IPS-11a (cell line): ENCODE data around the gene SPIC.
"Not testable (repeated sequence)": the region's sequence is repeated elsewhere in the genome, so short reads cannot be mapped to it uniquely, and the experiment has no call there.

Experiments used
- H3K4me3 ChIP-seq: one replicate; pipeline ENCODE4 v1.5.1; 2013; ENCODE audit warnings: low read depth, low read length, control low read depth

Gene SPIC

DNA sequence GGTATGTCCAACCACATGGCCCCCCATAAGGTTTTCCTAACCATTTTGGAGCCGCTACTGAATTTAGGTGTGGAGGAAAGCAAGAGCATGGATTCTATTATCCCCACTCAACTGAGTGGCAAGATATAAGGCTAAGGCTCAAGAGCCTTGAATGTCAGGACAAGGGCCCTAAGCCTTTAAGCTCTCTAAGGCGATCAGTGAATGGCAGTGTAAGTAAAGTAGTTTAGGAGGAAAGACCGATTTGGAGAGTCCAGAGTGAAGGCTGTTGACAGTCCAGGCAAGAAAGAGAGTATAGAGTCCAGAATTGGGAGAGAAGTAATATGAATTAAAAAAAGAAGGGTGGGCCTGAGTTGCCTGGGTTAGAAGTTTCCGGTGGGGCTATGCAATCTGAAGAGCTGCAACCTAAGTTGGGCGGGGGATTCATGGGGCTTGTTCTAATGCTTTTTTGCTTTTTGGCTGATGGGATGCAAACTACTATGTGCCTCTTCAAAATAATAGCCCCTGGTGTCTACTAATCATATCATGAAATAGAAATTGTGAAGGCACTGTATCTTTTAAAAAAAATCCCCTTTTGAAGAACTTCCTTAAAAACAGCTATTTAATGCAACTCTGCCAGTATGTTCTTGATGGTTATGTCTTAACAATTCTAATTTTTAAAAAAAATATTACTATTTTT, at the start of gene SPIC:
Gene SPIC (plus strand): TSS at position 626 of the 676 bp plus-strand sequence. CDS start 1,569 bp downstream, outside the sequence.
- no peak within 1 kb of the TSS for H3K4me3 ChIP-seq

- H3K4me3 ChIP-seq, result no peak overlapping the region
Measured at GRCh38 chr12:101430456-101430855, 44.7 kb upstream of the SPIC start.

- H3K4me3 ChIP-seq, result no peak overlapping the region
Measured at GRCh38 chr12:101436136-101436535, 39.0 kb upstream of the SPIC start.

DNA sequence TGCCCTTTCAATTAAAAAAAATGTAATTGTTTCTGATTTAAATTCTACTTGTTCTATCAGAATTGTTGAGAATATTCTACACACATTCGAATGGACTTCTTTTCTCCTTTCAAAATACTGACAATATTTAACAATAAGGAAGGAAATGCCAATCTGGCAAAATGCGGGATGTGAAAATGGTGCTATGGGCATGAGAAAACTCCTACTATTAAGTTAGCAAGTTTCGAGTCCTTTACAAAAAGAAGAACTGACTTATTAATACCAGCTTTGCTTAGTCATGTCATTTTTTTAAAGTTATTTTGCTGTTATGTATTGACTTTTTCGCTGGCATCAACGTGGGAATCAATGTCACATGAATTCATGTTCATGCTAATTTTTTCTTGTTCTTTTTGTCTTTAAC, 35.9 kb upstream of the SPIC start:
- no peak overlapping the region for H3K4me3 ChIP-seq

DNA sequence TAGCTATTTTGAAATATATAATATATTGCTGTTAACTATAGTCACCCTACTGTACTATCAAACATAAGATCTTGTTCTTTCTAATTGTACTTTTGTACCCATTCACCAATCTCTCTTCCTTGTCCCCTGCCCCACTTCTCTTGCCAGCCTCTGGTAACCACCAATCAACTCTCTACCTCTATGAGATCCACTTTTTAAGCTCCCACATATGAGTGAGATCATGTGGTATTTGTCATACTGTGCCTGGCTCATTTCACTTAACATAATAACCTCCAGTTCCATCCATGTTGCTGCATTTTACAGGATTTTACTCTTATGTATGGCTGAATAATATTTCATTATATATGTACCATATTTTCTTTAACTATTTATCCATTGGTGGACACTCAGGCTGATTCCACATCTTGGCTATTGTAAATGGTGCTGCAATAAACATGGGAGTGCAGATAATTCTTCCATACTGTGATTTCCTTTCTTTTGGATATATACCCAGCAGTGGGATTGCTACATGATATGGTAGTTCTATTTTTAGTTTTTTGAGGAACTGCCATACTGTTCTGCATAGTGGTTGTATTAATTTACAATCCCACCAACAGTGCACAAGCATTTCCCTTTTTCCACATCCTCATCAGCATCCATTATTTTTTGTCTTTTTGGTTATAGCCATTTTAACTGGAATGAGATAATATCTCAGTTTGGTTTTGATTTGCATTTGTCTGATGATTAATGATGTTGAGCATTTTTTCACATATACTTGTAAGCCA, 33.5 kb upstream of the SPIC start:
- no peak overlapping the region for H3K4me3 ChIP-seq

DNA sequence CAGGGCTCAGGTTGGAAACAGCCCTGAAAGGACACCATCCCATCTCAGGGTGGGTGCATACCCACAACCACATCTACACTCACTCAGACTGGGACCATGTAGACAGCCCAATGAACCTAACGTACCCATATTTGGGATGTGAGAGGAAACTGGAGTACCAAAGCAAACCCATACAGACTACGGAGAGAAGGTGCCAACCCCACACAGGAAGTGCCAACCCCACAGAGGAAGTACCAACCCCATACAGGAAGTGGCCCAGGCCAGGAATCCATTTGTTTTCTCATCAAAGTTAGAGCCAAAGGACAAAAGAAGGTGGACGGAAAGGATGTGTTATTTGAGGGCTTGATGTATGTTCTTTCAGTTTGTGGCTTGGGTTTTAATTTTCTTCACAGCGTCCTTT, 19.5 kb upstream of the SPIC start:
- H3K4me3 ChIP-seq, result no peak overlapping the region

DNA sequence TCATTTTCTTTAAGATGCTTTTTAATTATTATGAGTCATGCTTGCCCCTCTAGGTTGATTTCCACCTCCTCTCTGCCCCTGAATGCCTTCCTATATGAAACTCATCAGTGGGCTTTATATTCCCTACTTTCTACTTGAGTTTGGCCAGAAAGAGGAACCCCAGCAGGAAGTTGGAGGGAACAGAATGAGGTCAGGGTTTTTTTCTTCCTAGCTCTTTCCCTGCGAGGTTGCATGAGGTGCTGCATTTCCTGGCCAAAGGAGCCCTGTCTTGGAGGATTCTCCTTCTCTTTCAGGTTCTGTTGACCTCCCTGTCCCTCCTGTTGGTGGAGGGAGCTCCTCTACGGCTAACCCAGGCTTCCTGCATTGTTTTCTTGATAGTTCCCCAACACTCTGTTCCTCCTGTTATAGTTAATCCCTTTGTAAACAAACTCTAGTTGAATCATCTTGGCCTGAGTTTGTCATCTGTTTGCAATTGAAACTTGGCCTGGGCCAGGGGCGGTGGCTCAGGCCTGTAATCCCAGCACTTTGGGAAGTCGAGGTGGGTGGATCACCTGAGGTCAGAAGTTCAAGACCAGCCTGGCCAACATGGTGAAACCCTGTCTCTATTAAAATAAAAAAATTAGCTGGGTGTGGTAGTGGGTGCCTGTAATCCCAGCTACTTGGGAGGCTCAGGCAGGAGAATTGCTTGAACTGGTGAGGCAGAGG, 15.3 kb upstream of the SPIC start:
- no peak overlapping the region for H3K4me3 ChIP-seq

- H3K4me3 ChIP-seq, result no peak overlapping the region
Measured at GRCh38 chr12:101468948-101469347, 6.2 kb upstream of the SPIC start.

DNA sequence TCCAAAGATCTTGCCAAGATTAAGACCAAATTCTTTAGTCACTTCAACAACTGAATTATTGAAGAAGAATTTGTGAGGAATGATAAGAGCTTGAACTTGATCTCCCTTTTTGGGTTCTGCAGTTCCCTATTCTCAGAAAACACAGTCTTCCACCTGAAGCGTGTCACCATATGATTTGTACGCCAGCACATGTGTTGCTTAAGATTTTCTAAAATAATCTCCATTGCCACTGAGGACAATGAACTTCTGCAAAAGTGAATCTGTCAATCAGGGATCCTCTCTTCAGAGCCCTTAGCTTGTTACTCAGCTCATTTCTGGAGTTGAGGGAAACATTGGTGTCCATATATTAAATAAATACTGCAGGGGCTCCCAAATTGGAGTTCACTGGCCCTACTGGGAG, 4.2 kb upstream of the SPIC start:
- no peak overlapping the region for H3K4me3 ChIP-seq

DNA sequence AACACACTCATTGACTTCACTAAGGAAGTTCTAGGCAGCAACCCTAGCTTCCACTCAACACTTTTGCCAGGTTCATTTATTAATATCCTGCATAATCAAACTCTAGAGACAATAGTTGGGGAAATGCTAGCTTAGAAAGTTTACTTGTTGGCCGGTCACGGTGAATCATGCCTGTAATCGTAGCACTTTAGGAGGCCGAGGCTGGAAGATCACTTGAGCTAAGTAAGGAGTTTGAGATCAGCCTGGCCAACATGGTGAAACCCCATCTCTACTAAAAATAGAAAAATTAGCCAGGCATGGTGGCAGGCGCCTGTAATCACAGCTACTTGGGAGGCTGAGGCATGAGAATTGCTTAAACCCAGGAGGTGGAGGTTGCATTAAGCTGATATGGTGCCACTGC, 3.3 kb upstream of the SPIC start:
- H3K4me3 ChIP-seq, result not testable (repeated sequence)

DNA sequence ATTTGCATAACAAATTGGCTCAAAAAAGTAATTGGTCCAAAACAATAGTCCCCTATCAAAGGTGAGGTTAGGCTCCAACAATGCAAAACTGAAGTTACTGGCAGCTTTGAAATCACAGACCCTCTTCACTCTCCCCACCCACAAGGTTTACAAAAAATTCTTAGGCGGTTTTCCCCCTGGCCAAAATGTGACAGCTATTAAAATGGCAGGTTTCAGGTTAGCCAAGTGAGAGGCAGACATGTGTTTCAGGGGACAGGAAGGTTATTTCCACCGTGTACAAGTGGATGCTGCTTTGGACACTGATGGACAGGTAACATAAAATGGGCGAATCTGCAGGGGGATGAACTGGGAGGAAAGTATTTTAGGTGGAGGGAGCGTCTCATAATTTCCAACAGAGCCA, 888 bp upstream of the SPIC start:
- H3K4me3 ChIP-seq, result no peak overlapping the region

DNA sequence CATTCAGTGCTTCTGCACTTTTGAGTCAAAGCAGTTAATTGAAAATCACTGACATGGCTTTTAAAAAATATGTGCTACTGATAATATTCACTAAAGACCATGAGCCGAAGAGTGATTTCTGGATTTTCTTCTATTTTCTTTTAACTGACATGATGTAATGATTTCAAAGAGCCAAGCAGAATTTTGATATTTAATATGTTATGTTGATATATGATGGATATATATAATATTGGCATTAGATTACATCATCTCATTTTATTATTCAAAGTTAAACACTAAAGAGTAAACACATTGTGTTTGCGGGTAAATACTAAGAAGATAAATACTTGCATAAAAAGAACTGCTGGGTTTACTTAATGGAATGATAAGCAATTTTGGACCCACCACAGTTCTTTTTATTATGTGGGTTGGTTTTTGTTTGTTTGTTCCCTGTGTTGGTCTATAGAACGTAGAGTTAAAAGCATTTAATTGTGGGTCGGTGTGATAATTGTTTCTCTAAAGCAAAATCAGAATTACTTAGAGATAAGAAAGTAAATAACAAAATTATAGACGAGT, 692 bp downstream of the SPIC start:
- no peak overlapping the region for H3K4me3 ChIP-seq

DNA sequence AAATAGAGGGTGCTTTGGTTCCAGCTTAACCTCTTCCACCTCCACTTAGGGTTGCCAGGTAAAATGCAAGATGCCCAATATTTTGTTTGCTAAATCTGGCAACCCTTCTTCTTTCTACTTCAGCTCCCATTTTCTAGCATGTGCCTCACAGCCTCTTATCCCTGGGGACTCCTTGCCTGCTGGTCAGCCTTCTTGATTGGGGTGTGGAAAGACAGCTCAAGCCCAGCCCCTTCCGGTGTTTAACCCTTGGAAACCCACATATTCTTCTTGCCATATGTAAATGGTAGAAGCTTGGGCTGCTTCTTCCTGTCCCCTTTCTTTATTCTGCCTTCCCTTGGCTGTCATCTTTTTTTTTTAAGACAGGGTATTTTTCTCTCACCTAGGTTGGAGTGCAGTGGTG, 5.7 kb downstream of the SPIC start:
- H3K4me3 ChIP-seq, result no peak overlapping the region

DNA sequence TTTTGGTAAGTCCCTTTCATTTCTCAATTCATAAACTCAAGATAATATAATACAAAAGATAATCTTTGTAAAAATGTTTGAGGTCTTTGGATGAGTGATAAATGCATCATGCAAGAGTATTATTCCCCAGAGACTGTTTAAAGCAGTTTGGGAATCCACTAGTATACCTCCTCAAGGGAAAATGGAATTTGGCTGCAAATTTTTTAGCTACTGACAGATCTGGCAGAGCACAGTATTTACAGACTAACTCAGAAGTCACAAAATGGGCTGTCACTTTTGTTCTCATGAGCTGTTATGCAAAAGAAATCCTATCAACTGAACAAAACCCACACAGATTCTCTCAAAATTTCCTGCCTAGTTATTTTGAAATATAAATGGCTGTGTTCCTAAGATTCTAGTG, 9.9 kb downstream of the SPIC start:
- H3K4me3 ChIP-seq, result no peak overlapping the region

GRCh38 chr12:101488469-101488868, 13.3 kb downstream of the SPIC start:
- H3K4me3 ChIP-seq, result no peak overlapping the region

- no peak overlapping the region for H3K4me3 ChIP-seq
Measured at GRCh38 chr12:101490286-101490920, 15.3 kb downstream of the SPIC start.

DNA sequence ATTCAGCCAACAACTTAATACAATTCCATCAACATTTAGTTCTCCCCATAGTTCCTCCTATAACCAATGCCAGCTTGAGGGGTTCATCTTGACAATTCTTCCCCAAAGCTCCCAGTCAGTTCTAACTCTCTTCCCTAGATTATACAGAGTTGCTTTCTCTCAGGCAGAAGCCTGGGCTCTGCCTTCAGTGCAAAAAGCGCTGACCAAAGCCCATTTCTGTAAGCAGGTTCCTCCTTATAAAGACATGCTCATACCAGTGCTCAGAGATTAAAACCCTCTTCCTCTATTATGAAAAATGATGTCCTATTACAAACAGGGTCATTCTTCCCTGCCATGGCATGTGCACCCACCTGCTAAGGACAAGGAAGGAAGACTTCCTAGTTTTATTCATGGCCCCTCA, 16.2 kb downstream of the SPIC start:
- no peak overlapping the region for H3K4me3 ChIP-seq

DNA sequence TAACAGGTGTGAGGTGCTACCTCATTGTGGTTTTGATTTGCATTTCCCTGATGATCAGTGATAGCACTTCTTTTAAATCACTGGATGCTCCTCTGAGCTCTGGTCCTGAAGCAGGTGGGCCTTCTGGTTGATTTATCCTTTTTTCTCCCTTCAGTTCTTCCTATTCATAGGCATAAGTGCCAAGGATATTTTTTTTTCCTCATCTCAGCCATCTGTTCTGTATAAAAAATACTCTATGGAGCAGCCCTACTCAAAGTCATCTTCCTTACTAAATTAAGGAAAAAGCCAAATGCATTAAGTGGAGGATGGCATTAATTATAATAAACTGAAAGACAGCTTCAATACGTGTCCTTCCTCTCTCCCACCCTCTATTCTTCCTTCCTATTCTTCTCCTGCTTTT, 18.4 kb downstream of the SPIC start:
- H3K4me3 ChIP-seq, result no peak overlapping the region

DNA sequence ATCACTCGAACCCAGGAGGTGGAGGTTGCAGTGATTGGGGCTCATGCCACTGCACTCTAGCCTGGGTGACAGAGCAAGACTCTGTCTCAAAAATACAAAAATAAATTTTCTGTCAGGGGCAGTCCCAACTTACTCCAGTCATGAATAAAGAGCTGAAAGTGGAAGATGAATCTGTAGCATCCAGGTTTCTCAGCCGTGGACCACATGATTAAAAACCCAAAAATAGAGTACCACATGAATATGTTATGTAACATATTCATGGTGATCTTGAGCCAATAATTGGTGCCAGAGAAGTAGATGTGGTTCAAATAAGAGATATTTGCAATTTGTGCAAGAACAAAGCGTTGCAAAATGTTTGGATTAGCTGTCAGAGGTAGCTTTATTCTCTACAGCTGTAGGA, 23.1 kb downstream of the SPIC start:
- no peak overlapping the region for H3K4me3 ChIP-seq

- H3K4me3 ChIP-seq, result no peak overlapping the region
Measured at GRCh38 chr12:101501410-101501995, 26.4 kb downstream of the SPIC start.

DNA sequence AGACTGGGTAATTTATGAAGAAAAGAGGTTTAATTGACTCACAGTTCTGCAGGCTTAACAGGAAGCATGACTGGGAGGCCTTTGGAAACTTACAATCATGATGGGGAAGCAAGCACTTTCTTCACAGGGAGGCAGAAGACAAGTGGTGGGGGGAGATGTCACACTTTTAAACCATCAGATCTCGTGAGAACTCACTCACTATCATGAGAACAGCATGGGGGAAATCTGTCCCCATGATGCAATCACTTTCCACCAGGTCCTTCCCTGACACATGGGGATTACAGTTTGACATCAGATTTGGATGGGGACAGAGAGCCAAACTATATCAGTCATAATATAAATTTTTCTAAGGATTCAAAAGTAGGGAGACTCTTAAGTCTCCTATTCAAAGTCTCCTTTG, 46.0 kb downstream of the SPIC start:
- no peak overlapping the region for H3K4me3 ChIP-seq
